ENCODE data around the gene ZNF677.
"Not testable (repeated sequence)": the region's sequence is repeated elsewhere in the genome, so short reads cannot be mapped to it uniquely, and the experiment has no call there.

The ZNF677 gene

GRCh38 chr19:53254411-53255341 is at the start of gene ZNF677:
Gene ZNF677 (minus strand): TSS chr19:53254873. CDS start chr19:53251550, 3,323 bp downstream.
- in situ Hi-C loops (cut with MboI; ENCODE audit: low sequenced_read_pairs), result no loop called here

- in situ Hi-C loops (cut with MboI; ENCODE audit: low sequenced_read_pairs), result not testable (repeated sequence)
These were observed 46.7 kb upstream of the ZNF677 start for GRCh38 chr19:53301341-53301740.

- in situ Hi-C loops (cut with MboI; ENCODE audit: low sequenced_read_pairs), result no loop called here
These were observed 40.2 kb upstream of the ZNF677 start for GRCh38 chr19:53294786-53295441.

GRCh38 chr19:53290758-53291549 is 36.3 kb upstream of the ZNF677 start:
- in situ Hi-C loops (cut with MboI; ENCODE audit: low sequenced_read_pairs), result no loop called here

GRCh38 chr19:53285087-53285486 is 30.4 kb upstream of the ZNF677 start:
- in situ Hi-C loops (cut with MboI; ENCODE audit: low sequenced_read_pairs), result no loop called here

- in situ Hi-C loops (cut with MboI; ENCODE audit: low sequenced_read_pairs), result not testable (repeated sequence)
These were observed 27.3 kb upstream of the ZNF677 start for GRCh38 chr19:53281947-53282346.

GRCh38 chr19:53275480-53275879 is 20.8 kb upstream of the ZNF677 start:
- in situ Hi-C loops (cut with MboI; ENCODE audit: low sequenced_read_pairs), result no loop called here

GRCh38 chr19:53272044-53272443 is 17.4 kb upstream of the ZNF677 start:
- in situ Hi-C loops (cut with MboI; ENCODE audit: low sequenced_read_pairs), result no loop called here

GRCh38 chr19:53269861-53270260 is 15.2 kb upstream of the ZNF677 start:
- in situ Hi-C loops (cut with MboI; ENCODE audit: low sequenced_read_pairs), result not testable (repeated sequence)

- in situ Hi-C loops (cut with MboI; ENCODE audit: low sequenced_read_pairs), result not testable (repeated sequence)
These were observed 12.9 kb upstream of the ZNF677 start, which contains the start of gene VN1R4 for GRCh38 chr19:53267623-53268022. Gene VN1R4 (minus strand): TSS chr19:53267723. CDS start chr19:53267665, 58 bp downstream.

GRCh38 chr19:53257715-53258342 is 3.2 kb upstream of the ZNF677 start, which contains the start of gene VN1R2:
Gene VN1R2 (plus strand): TSS chr19:53258292. CDS start chr19:53258376, 84 bp downstream.
- in situ Hi-C loops (cut with MboI; ENCODE audit: low sequenced_read_pairs), result not testable (repeated sequence)

GRCh38 chr19:53246498-53246897 is 8.2 kb downstream of the ZNF677 start:
- in situ Hi-C loops (cut with MboI; ENCODE audit: low sequenced_read_pairs), result no loop called here

- in situ Hi-C loops (cut with MboI; ENCODE audit: low sequenced_read_pairs), result no loop called here
These were observed 17.4 kb downstream of the ZNF677 start for GRCh38 chr19:53237114-53237777.

- in situ Hi-C loops (cut with MboI; ENCODE audit: low sequenced_read_pairs), result no loop called here
These were observed 30.1 kb downstream of the ZNF677 start for GRCh38 chr19:53224606-53225005.

GRCh38 chr19:53222716-53223115 is 32.0 kb downstream of the ZNF677 start:
- in situ Hi-C loops (cut with MboI; ENCODE audit: low sequenced_read_pairs), result not testable (repeated sequence)

GRCh38 chr19:53212703-53213320 is 41.9 kb downstream of the ZNF677 start:
- in situ Hi-C loops (cut with MboI; ENCODE audit: low sequenced_read_pairs), result no loop called here

- in situ Hi-C loops (cut with MboI; ENCODE audit: low sequenced_read_pairs), result not testable (repeated sequence)
These were observed 43.1 kb downstream of the ZNF677 start for GRCh38 chr19:53211554-53211953.

GRCh38 chr19:53196777-53197396 is 57.8 kb downstream of the ZNF677 start:
- in situ Hi-C loops (cut with MboI; ENCODE audit: low sequenced_read_pairs), result no loop called here

GRCh38 chr19:53195265-53195903 is 59.3 kb downstream of the ZNF677 start:
- in situ Hi-C loops (cut with MboI; ENCODE audit: low sequenced_read_pairs), result no loop called here
